Upper lobe of left lung (tissue), 4 donors: Measurements from ENCODE around the gene EDC3.

Source experiments
- EP300 ChIP-seq, 4 donors: sonication (generic); formaldehyde crosslinking; IDR thresholded peaks; one replicate each; pipeline ENCODE4 v1.5.1; 2017; ENCODE audit warnings: antibody characterized with exemption in 4 of 4, control low read depth in 2 of 4
- POLR2A ChIP-seq, 4 donors: fragments of 450-650 bp; IDR thresholded peaks; one replicate each; pipeline ENCODE4 v1.5.1; 2016 to 2017; ENCODE audit warnings: antibody characterized with exemption in 4 of 4, mild to moderate bottlenecking in 2 of 4

DNA sequence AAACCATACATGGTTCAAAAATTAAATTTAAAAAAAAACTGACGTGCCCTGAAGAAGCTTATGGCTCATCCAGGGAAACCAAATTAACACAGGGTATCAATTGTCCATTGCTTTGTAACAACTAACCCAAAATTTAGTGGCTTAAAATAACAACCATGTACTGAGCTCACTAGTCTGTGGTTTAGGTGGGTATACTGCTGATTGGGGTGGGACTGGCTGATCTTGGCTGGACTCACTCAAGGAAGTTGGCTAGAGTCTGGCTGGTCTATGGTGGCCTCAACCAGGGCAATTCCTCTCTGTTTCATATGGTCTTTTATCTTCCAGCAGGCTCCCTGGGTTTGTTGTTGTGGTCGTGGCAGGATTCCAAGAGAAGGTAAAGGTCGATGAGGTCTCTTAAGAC, 14.1 kb upstream of the EDC3 start:
- no peak for TF ChIP-seq EP300 (IDR thresholded peaks at IDR 0.05)
- no peak for TF ChIP-seq POLR2A (IDR thresholded peaks at IDR 0.05)
